CD4-positive, alpha-beta T cell treated with Interleukin-6 at 100 ng/mL for 8 hours (primary cell): ENCODE results near the gene STK32C.

Source experiments
- DNase-seq: peaks from one replicate; pipeline ENCODE4 v3.0.0-alpha.2; 2020; ENCODE audit warnings: mixed read lengths, low spot score

STK32C gene

DNA sequence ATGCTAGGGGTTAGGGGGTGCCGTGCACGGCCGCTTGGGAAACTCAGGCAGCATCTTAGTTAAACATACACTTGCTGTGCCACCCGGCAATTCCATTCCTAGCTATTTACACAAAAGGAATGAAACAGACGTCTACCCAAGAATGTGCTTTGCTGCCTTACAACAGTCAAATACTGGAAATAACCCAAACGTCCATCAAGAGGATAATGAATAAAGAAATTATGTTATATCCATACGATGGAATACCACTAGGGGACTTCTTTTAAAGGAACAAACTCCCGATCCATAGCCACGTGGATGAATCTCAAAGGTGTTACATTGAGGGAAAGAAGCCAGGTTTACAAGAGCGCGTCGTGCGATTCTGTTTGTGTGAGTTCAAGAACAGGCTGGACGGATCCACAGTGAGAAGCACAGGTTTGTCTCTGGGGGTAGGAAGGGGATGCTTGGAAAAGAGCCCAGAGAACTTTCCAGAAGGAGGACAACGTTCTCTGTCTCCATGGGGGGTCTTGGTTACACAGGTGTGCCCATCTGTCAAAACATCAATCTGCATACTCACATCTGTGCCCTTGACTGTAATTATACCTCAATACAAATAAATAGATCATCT is 41.8 kb downstream of the STK32C start:
- no peak for DNase-seq

DNA sequence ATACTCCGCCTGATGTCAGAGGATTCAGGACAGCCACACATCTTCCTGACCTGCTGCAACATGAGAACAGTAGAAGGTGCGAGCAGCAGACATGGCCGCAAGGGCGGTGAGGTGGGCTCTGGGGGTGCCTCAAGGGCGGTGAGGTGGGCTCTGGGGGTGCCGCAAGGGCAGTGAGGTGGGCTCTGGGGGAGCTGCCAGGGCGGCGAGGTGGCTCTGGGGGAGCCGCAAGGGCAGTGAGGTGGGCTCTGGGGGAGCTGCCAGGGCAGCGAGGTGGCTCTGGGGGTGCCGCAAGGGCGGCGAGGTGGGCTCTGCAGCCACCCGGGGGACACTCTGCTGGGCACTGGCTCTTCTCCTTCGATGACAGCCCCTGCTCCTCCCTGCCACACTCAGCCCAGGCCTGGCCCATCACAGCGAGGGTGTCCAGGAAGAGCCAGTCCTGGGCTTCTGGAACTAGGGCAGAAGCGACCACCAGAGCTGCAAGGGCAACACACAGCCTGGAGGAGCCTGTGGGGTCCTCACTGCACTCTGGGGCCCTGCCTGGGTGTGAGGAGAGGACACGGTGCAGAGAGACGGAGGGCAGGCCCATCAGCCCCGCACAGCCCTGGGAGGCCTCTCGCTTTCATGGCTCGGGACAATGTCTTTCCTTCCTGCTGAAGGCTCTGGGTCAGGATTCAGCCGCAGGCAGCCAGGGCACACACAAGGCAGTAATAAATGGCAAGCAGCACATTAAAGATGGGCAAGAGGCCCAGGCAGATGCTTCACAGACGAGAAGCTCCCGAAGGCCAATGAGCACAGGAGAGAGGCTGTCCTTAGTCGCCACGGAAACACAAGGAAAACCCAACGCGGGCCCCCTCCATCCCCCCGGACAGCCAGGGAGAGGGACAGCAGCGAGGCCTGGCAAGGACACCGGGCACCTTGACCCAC is 42.5 kb downstream of the STK32C start:
- no peak for DNase-seq

DNA sequence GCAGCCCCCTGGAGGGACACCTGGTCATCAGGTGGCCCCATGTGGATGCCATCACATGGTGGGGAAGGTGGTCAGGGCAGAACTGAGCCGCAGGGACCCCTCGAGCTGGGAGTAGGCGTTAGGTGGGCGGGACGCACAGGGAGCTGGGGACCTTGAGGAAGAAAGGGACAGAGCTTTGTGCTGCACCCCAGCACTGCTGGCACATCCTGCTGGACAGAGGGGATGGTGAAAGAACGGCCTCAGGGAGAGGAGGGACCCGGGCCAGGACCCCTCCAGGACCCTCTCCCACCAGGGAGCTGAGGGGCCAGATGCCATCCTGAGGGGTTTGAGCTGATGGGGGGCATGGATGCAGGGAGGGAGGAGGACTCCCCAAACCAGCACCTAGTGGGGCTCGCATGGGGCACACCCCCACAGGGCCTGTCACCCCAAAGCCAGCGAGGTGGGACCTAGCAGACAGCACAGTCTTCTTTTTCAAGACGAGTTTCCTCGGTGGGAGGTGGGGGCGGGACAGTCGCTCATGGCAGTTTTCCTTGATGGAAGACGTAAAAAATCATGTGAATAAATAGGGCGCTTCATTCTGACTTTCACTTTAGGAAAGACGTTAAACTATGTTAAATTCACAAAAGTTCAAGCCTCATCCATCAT is 43.3 kb downstream of the STK32C start:
- no peak for DNase-seq

DNA sequence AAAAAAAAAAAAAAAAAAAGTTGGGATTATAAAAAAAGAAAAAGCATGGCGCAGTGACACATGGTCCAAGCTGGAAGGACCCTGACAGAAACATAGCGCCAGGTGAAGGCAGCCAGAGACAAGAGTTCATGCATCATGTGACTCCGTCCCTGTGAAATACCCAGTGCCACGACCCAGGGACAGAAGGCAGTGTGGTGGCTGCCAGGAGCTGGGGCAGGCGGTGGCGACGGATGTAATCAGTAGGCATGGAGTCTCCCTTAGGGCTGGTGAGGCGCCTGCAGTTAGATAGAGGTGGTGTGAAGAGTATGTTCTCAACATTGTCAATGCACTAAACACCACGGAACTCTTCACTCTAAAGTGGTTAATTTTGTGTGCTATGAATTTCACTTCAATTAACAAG is 43.9 kb downstream of the STK32C start:
- DNase-seq = no peak

DNA sequence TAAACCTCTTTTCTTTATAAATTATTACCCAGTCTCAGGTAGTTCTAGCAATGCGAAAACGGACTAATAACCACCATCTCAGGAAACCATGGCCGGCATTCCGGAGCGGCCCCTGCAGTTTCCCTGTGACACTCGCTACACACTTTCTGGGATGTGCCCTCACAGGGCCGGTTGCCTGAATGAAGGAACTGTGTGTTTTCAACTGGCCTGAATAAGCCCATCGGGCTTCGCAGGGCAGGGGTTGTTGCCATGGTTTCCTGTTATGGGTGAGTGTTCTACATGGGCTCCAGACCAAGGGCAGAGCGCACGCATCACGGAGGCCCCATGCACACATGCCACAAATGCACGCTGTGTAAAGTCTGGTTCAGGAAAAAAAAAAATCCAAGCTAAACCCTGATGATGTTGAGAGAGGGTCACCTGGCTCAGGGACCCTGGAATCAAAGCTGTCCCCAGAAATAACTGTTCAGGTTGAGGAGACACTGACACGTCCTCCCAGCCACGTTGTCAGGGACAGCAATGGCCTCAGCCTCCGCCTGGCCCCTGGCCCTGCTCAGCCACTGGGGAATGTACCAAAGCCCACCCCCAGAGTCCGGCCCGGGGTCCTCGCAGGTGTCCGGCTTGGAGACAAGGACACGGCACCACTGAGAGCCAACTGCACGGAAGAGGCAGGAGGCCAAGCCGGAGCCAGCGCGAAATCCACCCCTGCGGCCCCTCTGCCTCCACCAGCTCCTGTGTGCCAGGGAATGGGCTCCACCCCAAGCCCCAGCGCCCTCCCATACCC is 47.9 kb downstream of the STK32C start:
- no peak for DNase-seq

DNA sequence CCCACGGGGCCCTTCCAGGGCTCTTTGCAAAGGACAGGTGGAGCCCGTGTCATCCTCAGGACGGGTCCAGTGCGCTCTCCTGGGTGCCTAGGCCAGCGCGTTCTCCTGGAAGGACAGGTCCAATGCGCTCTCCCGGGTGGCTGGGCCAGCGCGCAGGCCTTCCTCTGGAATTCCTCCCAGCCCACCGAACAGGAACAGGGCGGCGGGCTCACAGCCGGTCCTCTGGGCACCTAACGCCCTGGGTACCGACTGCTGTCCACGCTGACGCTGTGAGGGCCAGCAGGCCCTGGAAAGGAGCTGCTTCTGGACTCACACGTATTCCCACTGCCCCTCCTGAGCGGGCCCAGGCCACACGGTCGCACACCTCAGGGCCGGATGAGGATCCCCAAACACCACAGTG is 49.3 kb downstream of the STK32C start:
- DNase-seq = no peak

DNA sequence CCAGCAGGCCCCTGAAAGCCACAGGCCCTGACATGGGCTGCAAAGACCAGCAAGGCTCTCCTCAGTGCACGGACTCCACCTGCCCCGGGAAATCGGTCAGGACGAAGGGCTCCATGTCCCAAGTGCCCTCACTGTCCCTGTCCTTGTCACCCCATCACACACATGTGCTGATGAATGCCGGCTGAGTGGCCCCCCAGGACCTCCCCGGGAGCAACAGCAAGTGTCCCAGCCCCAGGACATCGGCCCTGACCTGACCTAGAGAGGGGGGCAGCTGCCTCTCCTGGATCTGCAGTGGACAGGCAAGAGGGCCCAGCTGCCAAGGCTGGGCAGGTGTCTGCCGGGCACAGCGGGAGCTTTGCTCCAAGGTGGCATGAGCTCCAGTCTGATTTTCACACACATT is 49.8 kb downstream of the STK32C start:
- no peak for DNase-seq

DNA sequence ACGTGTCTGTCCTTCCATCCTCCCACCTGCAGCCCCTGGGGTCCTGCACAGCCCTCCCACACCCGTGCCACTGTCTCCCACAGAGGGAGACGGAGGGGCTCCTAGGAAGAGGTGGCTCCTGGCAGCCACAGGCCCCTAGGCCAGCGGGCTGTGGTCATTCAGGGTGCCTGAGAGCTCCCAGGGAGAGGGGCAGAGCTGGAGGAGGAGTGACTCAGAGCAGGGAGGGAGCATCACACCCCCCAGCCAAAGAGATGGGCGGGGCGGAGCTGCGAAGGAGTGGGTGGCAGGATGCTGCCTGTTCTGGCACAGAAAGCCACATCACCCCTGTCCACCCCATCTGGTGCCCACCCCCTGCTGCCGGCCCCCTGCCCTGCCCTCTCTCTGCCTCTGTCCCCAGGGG is 50.5 kb downstream of the STK32C start:
- DNase-seq = no peak

DNA sequence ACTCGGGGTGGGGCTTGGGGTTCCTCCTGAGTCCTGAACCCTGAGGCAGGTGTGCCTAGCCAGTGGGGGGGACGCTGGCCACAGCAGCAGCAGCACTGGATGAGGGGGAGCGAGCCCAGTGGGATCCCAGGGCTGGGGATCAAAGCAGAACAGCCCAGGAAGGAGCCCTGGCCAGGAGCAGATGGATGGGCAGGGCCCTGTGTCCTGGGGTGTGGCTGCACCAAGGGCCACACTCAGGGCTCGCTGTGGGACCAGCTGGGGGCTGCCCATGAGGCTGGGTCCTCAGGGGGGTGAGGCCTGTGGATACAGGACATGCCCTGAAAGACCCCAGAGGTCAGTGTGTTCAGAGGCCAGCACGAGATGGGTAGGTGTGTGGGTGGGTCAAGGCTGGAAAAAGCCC is 50.9 kb downstream of the STK32C start:
- no peak for DNase-seq

DNA sequence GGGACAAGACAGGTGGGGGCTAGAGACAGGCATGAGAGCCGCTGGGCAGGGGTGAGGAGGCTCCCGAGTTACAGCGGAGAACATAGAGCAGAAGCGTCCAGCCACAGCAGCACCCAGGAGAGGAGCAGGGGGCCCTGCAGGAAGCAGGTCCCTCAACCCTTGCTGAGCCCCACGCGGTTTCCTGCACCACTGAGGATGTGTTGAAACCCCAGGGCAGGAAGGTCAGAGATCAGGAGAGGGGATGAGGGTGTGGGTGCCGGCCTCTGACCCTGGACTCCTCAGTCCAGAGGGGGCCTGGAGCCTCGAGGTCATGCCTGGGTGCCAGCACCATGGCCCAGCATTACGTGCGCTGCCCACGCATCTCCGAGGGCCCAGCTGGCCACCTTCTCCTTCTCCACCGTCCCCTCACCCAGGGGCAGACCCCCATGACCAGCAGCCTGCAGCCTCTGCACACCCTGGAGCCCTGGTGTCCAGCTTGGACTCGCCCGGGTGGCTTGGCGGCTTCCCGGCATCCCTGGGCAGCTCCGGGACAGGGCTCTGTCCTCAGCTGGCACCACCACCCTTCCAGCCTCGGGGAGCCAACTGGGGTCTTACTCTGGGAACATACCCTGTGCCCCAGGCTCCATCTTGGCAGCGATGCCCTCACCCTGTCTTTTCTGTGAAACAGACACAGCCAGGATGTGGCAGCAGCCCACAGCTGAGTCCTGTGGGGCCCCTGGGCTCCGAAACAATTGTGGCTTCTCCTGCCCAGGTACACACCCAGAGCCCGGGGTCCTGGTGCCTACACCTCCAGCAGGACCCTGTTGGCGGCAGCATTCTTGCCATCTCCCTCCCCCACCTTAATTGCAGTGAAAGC is 52.0 kb downstream of the STK32C start:
- no peak for DNase-seq

DNA sequence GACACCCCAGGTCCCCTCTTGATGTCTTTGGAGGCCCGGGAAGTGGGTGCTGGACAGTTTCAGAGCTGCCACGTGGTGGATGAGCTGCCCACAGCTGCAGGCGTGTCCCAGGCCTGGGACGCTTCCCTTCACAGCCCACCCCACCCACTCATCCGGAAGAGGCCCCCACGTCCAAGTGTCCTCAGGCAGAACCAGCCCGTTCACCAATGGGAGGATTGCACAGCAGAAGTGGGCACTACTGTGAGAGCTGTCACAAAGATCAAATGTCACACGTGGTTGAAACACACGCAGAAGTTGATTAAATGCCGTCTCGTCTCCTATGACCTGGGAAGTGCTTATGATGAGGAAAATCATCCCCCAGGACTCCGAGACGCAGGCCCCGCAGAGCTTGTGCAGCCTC is 52.9 kb downstream of the STK32C start:
- no peak for DNase-seq

DNA sequence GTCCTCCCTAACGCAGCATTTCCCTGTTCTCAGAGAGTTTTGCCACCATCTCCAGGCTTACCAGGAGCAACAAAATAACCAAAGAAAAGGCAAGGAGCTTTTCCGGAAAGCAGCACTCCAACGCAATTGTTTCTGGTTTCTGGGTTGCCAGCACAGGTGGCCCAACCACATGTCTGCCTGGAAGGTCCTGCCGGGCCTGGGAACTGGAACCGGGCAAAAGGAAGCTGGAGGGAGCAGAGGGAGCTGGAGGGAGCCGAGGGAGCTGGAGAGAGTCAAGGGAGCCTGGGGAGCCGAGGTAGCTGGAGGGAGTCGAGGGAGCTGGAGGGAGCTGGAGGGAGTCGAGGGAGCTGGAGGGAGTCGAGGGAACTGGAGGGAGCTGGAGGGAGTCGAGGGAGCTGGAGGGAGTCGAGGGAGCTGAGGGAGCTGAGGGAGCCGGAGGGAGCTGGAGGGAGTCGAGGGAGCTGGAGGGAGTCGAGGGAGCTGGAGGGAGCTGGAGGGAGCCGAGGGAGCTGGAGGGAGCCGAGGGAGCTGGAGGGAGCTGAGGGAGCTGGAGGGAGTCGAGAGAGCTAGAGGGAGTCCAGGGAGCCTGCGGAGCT is 54.6 kb downstream of the STK32C start:
- no peak for DNase-seq

DNA sequence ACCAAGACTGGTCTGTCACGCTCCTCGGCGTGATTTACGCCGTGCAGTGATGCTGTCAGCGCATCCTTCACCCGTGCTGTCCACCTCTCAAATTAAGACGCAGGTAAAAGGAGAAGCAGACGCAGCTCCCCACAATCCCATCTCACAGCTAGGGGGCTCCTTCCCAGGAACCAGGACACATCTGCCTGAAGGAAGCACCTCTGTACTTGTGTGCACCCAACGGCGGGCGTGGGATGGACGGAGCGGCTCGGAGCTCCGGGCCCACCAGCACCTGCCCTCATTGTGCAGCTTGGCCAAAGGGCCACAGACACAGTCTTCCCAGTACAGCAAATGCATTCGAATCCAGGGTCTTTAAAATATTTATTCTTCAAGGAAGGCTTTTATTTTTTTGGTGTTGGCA is 55.3 kb downstream of the STK32C start:
- DNase-seq = no peak

DNA sequence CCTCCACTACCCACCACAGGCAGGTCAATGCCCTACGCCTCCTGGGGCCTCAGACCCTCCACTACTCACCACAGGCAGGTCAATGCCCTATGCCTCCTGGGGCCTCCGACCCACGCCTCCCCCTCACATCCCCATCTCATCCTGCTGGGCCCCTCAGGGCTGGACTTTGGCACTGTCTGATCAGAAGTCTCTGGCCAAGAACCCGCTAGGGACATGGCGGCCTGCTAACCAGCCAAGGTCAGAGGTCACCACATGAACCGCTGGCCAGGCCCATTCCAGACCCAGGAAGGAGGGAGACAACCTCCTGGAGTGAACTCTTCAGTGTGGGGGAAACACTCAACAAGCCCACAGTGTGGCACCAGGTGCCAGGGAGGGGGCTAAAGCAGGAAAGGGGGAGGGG is 55.8 kb downstream of the STK32C start:
- no peak for DNase-seq

DNA sequence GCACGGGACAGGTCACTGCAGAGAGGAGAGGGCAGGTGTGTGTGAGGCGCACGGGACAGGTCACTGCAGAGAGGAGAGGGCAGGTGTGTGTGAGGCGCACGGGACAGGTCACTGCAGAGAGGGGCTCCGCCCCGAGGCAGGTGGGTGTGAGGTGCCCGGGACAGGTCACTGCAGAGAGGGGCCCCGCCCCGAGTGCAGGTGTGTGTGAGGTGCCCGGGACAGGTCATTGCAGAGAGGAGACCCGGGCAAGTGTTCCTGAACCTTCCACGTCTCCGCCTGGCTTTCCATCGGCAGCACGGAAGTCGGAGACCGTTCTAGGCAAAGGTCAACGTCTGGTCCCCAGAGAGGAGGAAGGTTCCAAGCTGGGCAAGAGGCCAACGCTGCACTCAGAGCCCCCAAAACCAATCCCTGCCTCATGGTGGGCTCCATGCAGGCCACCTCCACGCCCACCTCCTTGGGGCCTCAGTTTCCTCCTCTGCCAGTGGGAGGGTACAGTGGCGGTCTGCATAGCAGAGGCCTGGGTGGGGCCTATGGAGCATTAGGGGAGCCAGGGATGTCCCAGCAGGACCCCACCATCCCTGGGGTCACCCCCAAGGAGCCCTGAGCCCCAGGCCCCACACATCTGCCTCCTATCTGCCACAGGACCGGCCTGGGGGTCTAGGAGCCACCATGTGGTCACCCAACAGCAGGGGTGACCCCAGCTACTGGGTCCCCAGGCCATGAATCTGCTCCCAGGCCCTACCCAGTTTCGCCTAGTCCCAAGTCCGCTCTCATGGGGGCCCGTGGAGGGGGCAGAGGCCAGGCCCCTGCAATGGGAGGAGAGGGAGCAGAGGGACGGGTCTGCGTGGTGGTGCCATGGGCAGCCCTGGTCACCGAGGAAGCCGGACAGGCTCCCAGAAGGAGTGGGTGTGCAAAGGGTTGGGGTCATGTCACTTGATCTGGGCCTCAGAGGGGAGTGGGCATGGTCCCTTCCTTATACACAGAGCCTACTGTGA is 57.0 kb downstream of the STK32C start:
- DNase-seq = no peak

DNA sequence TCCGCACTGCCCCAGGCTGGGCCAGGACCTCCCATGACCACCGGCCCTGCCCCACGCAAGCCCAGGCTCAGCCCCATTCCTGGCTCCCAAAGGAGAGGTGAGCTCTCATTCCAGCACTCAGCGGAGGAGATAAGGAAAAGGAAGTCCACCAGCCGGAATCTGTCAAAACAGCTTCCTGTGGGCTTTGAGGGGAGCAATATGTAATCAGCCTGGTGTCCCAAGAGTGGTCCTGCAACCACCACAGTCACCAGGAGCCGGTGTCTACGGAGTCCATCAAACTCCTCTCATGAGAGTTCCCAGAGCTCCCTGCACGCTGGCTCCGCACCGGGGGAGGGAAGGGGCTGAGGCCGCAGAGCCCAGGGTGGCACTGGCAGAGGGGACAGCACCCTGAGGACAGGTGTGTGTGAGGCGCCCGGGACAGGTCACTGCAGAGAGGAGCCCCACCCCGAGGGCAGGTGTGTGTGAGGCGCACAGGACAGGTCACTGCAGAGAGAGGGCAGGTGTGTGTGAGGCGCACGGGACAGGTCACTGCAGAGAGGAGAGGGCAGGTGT is 57.9 kb downstream of the STK32C start:
- no peak for DNase-seq

DNA sequence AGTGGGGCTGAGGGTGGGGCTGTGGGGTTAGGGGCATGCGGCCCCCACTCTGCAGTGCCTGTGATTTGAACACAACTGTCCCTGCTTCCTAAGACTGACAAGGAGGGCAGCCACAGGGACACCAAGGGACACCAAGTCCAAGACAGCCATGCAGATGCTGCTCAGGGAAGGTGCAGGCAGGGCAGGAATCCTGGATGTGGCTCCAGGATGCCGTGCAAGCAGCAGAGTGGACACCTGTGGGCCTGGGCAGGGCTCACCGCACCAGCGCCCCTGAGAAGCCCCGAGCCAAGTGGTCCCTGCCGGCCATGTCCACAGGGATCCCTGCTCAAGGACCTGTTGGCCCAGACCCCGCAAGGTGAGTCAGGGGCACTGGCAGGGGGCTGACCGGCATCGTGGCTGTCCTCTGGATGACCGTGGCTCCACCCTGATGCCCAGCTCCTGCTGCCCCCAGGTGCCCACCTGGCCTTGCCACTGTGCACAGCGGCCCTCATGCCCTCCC is 58.5 kb downstream of the STK32C start:
- DNase-seq = no peak

DNA sequence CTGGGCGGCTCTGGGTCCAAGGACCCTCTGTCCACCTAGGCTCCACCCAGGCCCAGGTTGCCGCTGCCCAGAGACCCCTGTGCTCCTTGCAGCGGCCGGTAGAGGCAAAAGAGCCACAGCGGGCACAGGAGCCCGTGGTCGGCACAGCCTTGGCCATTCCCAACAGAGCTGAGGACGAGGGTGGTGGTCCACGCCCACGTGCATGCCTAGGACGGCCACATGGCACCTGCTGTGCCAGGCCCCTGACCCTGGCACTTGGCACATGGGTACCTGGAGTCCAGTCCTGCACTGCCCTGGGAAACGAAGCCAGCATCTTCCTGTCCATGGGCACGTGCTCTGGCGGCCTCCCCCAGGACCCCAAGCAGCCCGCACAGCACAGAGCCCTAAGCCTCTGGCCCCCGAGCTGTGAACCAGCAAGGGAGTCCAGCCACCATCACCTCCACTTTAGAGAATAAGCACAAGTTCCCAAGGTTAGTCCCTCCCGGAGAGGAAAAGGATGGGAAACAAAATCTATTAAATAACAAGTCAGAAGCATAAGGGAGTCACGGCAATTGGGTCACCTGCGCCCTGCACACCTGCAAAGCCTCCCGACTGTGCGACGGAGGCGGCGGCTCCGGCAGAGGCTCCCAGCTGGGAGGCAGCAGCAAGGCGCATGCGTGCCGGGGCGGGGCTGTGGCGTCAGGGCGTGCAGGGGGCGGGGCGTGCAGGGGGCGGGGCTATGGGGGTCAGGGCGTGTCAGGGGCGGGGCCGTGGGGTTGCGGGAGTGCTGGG is 59.1 kb downstream of the STK32C start:
- peak; percentile 58 for DNase-seq
